Suprapubic skin (tissue), 4 donors: ENCODE data around the gene FASTKD2. TPM values are rescaled to one million over a fixed set of nuclear protein-coding genes. Genes with fewer than 3 reads are reported as not detected.

Experiments
- DNase-seq, 2 donors: peaks; one replicate each; pipeline ENCODE4 v3.0.0-alpha.2; 2019; ENCODE audit warnings: low spot score in 2 of 2
- H3K27ac ChIP-seq: fragments of 200-600 bp; sonication (generic); one replicate; pipeline ENCODE4 v1.5.1; 2019
- H3K27me3 ChIP-seq: fragments of 200-600 bp; sonication (generic); one replicate; pipeline ENCODE4 v1.5.1; 2019
- H3K36me3 ChIP-seq: fragments of 200-600 bp; sonication (generic); one replicate; pipeline ENCODE4 v1.5.1; 2019
- H3K4me1 ChIP-seq: fragments of 200-600 bp; sonication (generic); one replicate; pipeline ENCODE4 v1.5.1; 2019
- H3K4me3 ChIP-seq: fragments of 200-600 bp; sonication (generic); one replicate; pipeline ENCODE4 v1.5.1; 2019; ENCODE audit warnings: mild to moderate bottlenecking
- H3K9me3 ChIP-seq: fragments of 200-600 bp; sonication (generic); one replicate; pipeline ENCODE4 v1.5.1; 2019
- EP300 ChIP-seq: sonication (generic); formaldehyde crosslinking; IDR thresholded peaks from one replicate; pipeline ENCODE4 v1.6.1; 2017; ENCODE audit warnings: antibody characterized with exemption
- POLR2A ChIP-seq, 2 donors: fragments of 450-650 bp; IDR thresholded peaks; one replicate each; pipeline ENCODE4 v1.6.1; 2017; ENCODE audit warnings: antibody characterized with exemption in 2 of 2, mild to moderate bottlenecking in 2 of 2, moderate library complexity in 2 of 2
- POLR2AphosphoS5 ChIP-seq, 3 donors: sonication (generic); formaldehyde crosslinking; IDR thresholded peaks; one replicate each; pipeline ENCODE4 v1.6.1; 2017; ENCODE audit warnings: antibody characterized with exemption in 3 of 3
- WGBS: methylation state at CpG from one replicate; pipeline ENCODE4 v1.1.5; 2018; 5-methylcytosine and 5-hydroxymethylcytosine counted together
- total RNA-seq, 4 donors: library from RNA; depleted of rRNA; stranded (reverse); fragments of >200 nt; gene quantifications; one replicate each; pipeline ENCODE4 v1.1.0, GENCODE V29; 2016
- TF ChIP-seq, protein P1 (sequence below), 2 donors: fragments of 200-600 bp in 1 of 2; fragments of 450-650 bp in 1 of 2; sonication (generic) in 1 of 2; IDR thresholded peaks; one replicate each; pipeline ENCODE4 v1.5.1; 2016 to 2019; ENCODE audit warnings: antibody characterized with exemption in 2 of 2, mild to moderate bottlenecking in 1 of 2, moderate library complexity in 1 of 2

FASTKD2 gene
- total RNA-seq, 4 donors from 2014 or later, result 23.0 to 45.1 (median 28.5) TPM

DNA sequence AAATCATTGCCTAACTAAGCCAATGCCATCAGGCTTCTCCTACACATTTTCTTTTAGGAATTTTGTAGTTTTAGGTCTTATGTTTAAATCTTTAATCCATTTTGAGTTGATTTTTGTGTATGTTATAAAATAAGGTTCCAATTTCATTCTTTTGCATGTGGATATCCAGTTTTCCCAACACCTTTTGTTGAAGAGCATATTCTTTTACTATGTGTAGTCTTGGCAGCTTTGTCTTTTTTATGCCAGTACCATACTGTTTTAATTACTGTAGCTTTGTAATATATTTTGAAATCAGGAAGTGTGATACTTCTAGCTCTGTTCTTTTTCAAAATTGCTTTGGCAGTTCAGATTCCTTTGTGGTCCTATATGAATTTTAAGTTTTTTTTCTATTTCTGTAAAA is 11.0 kb downstream of the FASTKD2 start:
- no peaks in the 10 kb centered on the region for H3K27me3 ChIP-seq
- TF ChIP-seq POLR2AphosphoS5 (IDR thresholded peaks at IDR 0.05) (no peak), POLR2A (IDR thresholded peaks at IDR 0.05) (no peak), EP300 (no peak)
- TF ChIP-seq, protein P1, sequence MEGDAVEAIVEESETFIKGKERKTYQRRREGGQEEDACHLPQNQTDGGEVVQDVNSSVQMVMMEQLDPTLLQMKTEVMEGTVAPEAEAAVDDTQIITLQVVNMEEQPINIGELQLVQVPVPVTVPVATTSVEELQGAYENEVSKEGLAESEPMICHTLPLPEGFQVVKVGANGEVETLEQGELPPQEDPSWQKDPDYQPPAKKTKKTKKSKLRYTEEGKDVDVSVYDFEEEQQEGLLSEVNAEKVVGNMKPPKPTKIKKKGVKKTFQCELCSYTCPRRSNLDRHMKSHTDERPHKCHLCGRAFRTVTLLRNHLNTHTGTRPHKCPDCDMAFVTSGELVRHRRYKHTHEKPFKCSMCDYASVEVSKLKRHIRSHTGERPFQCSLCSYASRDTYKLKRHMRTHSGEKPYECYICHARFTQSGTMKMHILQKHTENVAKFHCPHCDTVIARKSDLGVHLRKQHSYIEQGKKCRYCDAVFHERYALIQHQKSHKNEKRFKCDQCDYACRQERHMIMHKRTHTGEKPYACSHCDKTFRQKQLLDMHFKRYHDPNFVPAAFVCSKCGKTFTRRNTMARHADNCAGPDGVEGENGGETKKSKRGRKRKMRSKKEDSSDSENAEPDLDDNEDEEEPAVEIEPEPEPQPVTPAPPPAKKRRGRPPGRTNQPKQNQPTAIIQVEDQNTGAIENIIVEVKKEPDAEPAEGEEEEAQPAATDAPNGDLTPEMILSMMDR (IDR thresholded peaks at IDR 0.05), result no peak
- H3K4me3 ChIP-seq, result no peak overlapping the region
- H3K27ac ChIP-seq, result no peak overlapping the region
- no peak for DNase-seq
- peaks cover 72% of the 10 kb centered on the region for H3K36me3 ChIP-seq
- H3K9me3 ChIP-seq, result peaks cover 5% of the 10 kb centered on the region
- H3K4me1 ChIP-seq, result no peaks in the 10 kb centered on the region

GRCh38 chr2:206780671-206781070 is 15.3 kb downstream of the FASTKD2 start:
- Histone ChIP-seq H3K27me3 (no peaks in the 10 kb centered on the region), H3K36me3 (peaks cover 79% of the 10 kb centered on the region), H3K27ac (no peak overlapping the region), H3K9me3 (peaks cover 5% of the 10 kb centered on the region), H3K4me1 (no peaks in the 10 kb centered on the region), H3K4me3 (no peak overlapping the region)
- TF ChIP-seq EP300 (no peak), POLR2AphosphoS5 (IDR thresholded peaks at IDR 0.05) (no peak), POLR2A (IDR thresholded peaks at IDR 0.05) (no peak)
- TF ChIP-seq, protein P1 (IDR thresholded peaks at IDR 0.05), result no peak
- WGBS, result 97% methylated on average over 2 of the region's 2 CpGs
- DNase-seq, result no peak

GRCh38 chr2:206783718-206784117 is 18.3 kb downstream of the FASTKD2 start:
- no peaks in the 10 kb centered on the region for H3K9me3 ChIP-seq
- no peak for TF ChIP-seq EP300
- TF ChIP-seq, protein P1 (IDR thresholded peaks at IDR 0.05), result peak in 1 of 2 donors; percentile 17
- TF ChIP-seq POLR2A (IDR thresholded peaks at IDR 0.05), result no peak
- H3K4me1 ChIP-seq, result no peaks in the 10 kb centered on the region
- peaks cover 93% of the 10 kb centered on the region for H3K36me3 ChIP-seq
- no peak overlapping the region for H3K4me3 ChIP-seq
- WGBS, result 89% methylated on average over 2 of the region's 2 CpGs
- no peak overlapping the region for H3K27ac ChIP-seq
- DNase-seq, result no peak
- no peaks in the 10 kb centered on the region for H3K27me3 ChIP-seq

DNA sequence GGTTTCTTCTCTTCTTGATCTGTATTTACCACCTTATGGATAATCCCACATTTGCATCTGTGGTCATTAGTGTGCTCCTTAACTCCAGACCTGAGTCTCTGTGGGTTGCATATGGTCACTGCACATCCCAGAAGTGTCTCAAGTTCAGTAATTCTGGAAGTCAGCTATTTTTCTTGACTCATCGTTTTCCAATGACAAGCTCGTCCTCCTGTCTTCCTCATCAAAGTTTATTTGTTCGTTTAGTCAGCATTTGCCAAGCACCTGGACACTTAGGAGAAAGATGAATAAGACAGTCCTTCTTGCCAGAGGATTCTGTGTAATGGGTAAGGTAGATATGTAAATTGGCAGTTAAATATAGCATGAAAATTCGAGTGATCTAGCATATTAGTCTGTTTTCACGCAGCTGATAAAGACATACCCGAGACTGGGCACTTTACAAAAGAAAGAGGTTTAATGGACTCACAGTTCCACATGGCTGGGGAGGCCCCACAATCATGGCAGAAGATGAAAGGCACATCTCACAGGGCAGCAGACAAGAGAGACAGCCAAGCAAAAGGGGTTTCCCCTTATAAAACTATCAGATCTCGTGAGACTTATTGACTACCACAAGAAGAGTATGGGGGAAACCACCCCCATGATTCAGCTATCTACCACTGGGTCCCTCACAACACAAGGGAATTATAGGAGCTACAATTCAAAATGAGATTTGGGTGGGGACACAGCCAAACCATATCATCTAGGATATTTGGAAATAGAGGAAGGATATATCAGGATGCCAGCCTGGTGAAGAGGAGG is 19.4 kb downstream of the FASTKD2 start:
- Histone ChIP-seq H3K4me3 (no peak overlapping the region), H3K27ac (no peak overlapping the region), H3K27me3 (no peaks in the 10 kb centered on the region), H3K9me3 (no peaks in the 10 kb centered on the region), H3K4me1 (no peaks in the 10 kb centered on the region), H3K36me3 (peaks cover 93% of the 10 kb centered on the region)
- TF ChIP-seq POLR2AphosphoS5 (IDR thresholded peaks at IDR 0.05) (no peak), POLR2A (IDR thresholded peaks at IDR 0.05) (no peak), EP300 (no peak)
- TF ChIP-seq, protein P1 (IDR thresholded peaks at IDR 0.05), result no peak
- DNase-seq, result no peak
- WGBS, result 90% methylated on average over 7 of the region's 7 CpGs

- DNase-seq, result no peak
- no peaks in the 10 kb centered on the region for H3K9me3 ChIP-seq
- H3K27ac ChIP-seq, result no peak overlapping the region
- no peaks in the 10 kb centered on the region for H3K4me1 ChIP-seq
- H3K27me3 ChIP-seq, result no peaks in the 10 kb centered on the region
- H3K36me3 ChIP-seq, result peaks cover 83% of the 10 kb centered on the region
- H3K4me3 ChIP-seq, result no peak overlapping the region
- TF ChIP-seq POLR2A (IDR thresholded peaks at IDR 0.05) (no peak), POLR2AphosphoS5 (IDR thresholded peaks at IDR 0.05) (no peak), EP300 (no peak)
- TF ChIP-seq, protein P1 (IDR thresholded peaks at IDR 0.05), result no peak
- WGBS, result 81% methylated on average over 3 of the region's 3 CpGs
Measured at GRCh38 chr2:206790311-206790935, 25.0 kb downstream of the FASTKD2 start.
